HG02623 (cell line): ENCODE measurements around the gene DCAF12L1.

Experiments used
- ATAC-seq: cut with Tn5 transposase; IDR thresholded peaks from one replicate; pipeline ENCODE4 v1.9.1; 2021; ENCODE audit warnings: moderate library complexity; ENCODE audit not compliant: unreplicated experiment

The DCAF12L1 gene

GRCh38 chrX:126552313-126553022 is at the start of gene DCAF12L1:
Gene DCAF12L1 (minus strand): TSS chrX:126552814. CDS start chrX:126552608, 206 bp downstream.
- ATAC-seq = no peak

GRCh38 chrX:126580877-126581276 is 28.3 kb upstream of the DCAF12L1 start:
- no peak for ATAC-seq

- no peak for ATAC-seq
These were observed 23.3 kb upstream of the DCAF12L1 start for GRCh38 chrX:126575911-126576310.

GRCh38 chrX:126557151-126557550 is 4.5 kb upstream of the DCAF12L1 start:
- no peak for ATAC-seq

- no peak for ATAC-seq
These were observed 795 bp downstream of the DCAF12L1 start for GRCh38 chrX:126551725-126552312.

- ATAC-seq = no peak
These were observed 1.3 kb downstream of the DCAF12L1 start for GRCh38 chrX:126551306-126551705.

GRCh38 chrX:126550816-126551215 is 1.8 kb downstream of the DCAF12L1 start:
- ATAC-seq = no peak

GRCh38 chrX:126509923-126510322 is 42.7 kb downstream of the DCAF12L1 start:
- ATAC-seq = no peak
